ENCODE measurements around the gene MGST2.

DNA sequence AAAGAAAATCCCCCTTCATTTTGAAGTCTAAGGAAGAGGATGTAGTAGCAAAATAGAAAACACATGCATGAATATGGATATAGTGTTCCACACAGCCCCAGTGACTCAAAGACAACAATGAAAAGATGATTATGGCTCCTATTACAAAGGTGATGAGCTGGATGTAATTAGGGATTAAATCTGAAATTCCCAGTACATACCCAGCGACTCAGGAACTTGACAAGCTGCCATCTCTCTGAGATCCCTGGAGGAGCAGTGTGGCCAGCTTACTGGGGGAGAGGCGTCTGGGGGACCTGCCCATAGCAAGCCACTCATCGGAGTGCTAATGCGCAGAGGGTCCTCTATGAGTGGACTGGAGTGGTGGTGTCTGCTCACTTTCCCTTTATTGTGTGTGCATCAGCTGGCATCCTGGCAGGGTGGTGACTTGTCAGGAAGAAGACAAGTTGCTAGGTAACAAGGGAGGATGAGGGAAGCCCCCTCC lies 42.7 kb upstream of the MGST2 start:
- TF ChIP-seq, protein P1, sequence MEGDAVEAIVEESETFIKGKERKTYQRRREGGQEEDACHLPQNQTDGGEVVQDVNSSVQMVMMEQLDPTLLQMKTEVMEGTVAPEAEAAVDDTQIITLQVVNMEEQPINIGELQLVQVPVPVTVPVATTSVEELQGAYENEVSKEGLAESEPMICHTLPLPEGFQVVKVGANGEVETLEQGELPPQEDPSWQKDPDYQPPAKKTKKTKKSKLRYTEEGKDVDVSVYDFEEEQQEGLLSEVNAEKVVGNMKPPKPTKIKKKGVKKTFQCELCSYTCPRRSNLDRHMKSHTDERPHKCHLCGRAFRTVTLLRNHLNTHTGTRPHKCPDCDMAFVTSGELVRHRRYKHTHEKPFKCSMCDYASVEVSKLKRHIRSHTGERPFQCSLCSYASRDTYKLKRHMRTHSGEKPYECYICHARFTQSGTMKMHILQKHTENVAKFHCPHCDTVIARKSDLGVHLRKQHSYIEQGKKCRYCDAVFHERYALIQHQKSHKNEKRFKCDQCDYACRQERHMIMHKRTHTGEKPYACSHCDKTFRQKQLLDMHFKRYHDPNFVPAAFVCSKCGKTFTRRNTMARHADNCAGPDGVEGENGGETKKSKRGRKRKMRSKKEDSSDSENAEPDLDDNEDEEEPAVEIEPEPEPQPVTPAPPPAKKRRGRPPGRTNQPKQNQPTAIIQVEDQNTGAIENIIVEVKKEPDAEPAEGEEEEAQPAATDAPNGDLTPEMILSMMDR (IDR thresholded peaks at IDR 0.05; ENCODE audit: poor library complexity, severe bottlenecking): no peak
- TF ChIP-seq EP300 (conservative IDR thresholded peaks at IDR 0.05; ENCODE audit: poor library complexity, severe bottlenecking) (peak; percentile 41), SMC3 (conservative IDR thresholded peaks at IDR 0.05; ENCODE audit: poor library complexity) (no peak), MXI1 (conservative IDR thresholded peaks at IDR 0.05; ENCODE audit: poor library complexity, severe bottlenecking) (peak; percentile 0), POLR2AphosphoS5 (IDR thresholded peaks at IDR 0.05) (peak; percentile 31), EZH2 (IDR thresholded peaks at IDR 0.05; ENCODE audit: borderline replicate concordance, insufficient read depth, low read length, poor library complexity, severe bottlenecking) (no peak), TAF1 (IDR thresholded peaks at IDR 0.05; ENCODE audit: low read depth) (no peak)

Measured in neural cell (in vitro differentiated cells).